ENCODE data around the gene SMAD1.

Gene SMAD1

GRCh38 chr4:145589916-145590702 lies 108.5 kb downstream of the SMAD1 start:
- DNase-seq (ENCODE audit: low read depth), result no peak
- no peak for TF ChIP-seq CTCF (IDR thresholded peaks at IDR 0.05; ENCODE audit: low read length, missing control alignments)
- no peak overlapping the region for H3K4me3 ChIP-seq (replicated peaks; ENCODE audit: low read depth, low read length)

GRCh38 chr4:145602129-145602760 lies 120.6 kb downstream of the SMAD1 start:
- no peak for TF ChIP-seq CTCF (IDR thresholded peaks at IDR 0.05; ENCODE audit: low read length, missing control alignments)
- no peak overlapping the region for H3K4me3 ChIP-seq (replicated peaks; ENCODE audit: low read depth, low read length)
- no peak for DNase-seq (ENCODE audit: low read depth)

GRCh38 chr4:145605941-145606340 lies 124.3 kb downstream of the SMAD1 start:
- H3K4me3 ChIP-seq (replicated peaks; ENCODE audit: low read depth, low read length), result no peak overlapping the region
- no peak for TF ChIP-seq CTCF (IDR thresholded peaks at IDR 0.05; ENCODE audit: low read length, missing control alignments)
- no peak for DNase-seq (ENCODE audit: low read depth)
